ENCODE data around the gene NEXN.
"Not testable (repeated sequence)": the region's sequence is repeated elsewhere in the genome, so short reads cannot be mapped to it uniquely, and the experiment has no call there.

The NEXN gene

GRCh38 chr1:77900687-77901293 lies 12.4 kb downstream of the NEXN start:
- H3K4me3 ChIP-seq: no peak overlapping the region
- no peak overlapping the region for H3K27ac ChIP-seq

- H3K27ac ChIP-seq: no peak overlapping the region
Measured at GRCh38 chr1:77905603-77906002, 17.2 kb downstream of the NEXN start.

GRCh38 chr1:77906019-77906545 lies 17.7 kb downstream of the NEXN start:
- H3K4me3 ChIP-seq: no peak overlapping the region
- H3K27ac ChIP-seq: no peak overlapping the region

More at GRCh38 chr1:77905603-77906002, 17.2 kb downstream of the NEXN start:
- no peak overlapping the region for H3K4me3 ChIP-seq

GRCh38 chr1:77906624-77907023 lies 18.2 kb downstream of the NEXN start:
- Histone ChIP-seq H3K4me3 (no peak overlapping the region), H3K27ac (no peak overlapping the region)

- H3K4me3 ChIP-seq: no peak overlapping the region
- H3K27ac ChIP-seq: no peak overlapping the region
Measured at GRCh38 chr1:77910116-77910515, 21.7 kb downstream of the NEXN start.

GRCh38 chr1:77918918-77919317 lies 30.5 kb downstream of the NEXN start:
- H3K4me3 ChIP-seq, H3K27ac ChIP-seq: not testable (repeated sequence)

- no peak overlapping the region for H3K4me3 ChIP-seq
Measured at GRCh38 chr1:77925518-77925917, 37.1 kb downstream of the NEXN start.

DNA sequence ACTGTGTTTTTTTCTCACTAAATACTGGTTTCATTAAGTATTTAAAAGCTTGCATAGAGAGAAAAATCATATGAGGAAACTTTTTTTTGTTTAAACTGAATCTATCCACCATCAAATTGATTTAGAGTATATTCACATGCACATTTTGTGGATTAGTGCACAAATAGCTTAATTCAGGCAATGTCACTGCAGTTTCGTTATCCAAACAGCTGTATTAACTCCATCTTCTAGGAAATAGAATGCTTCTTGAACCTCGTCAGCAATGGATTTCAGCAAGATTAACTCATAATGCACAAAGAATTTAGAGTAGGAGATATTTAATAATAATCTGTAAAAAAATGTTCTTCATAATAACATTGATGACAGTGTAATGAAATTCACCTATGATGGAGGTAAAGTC lies 37.5 kb downstream of the NEXN start:
- Histone ChIP-seq H3K27ac (no peak overlapping the region), H3K4me3 (peak overlapping the region in 1 of 7 experiments; percentile 11)

More at GRCh38 chr1:77925518-77925917, 37.1 kb downstream of the NEXN start:
- no peak overlapping the region for H3K27ac ChIP-seq

- no peak overlapping the region for H3K27ac ChIP-seq
- peak overlapping the region in 2 of 7 experiments; percentile 7 to 11 for H3K4me3 ChIP-seq
Measured at GRCh38 chr1:77926561-77927357, 38.3 kb downstream of the NEXN start.

GRCh38 chr1:77927414-77927813 lies 39.0 kb downstream of the NEXN start:
- Histone ChIP-seq H3K27ac (no peak overlapping the region), H3K4me3 (no peak overlapping the region)

DNA sequence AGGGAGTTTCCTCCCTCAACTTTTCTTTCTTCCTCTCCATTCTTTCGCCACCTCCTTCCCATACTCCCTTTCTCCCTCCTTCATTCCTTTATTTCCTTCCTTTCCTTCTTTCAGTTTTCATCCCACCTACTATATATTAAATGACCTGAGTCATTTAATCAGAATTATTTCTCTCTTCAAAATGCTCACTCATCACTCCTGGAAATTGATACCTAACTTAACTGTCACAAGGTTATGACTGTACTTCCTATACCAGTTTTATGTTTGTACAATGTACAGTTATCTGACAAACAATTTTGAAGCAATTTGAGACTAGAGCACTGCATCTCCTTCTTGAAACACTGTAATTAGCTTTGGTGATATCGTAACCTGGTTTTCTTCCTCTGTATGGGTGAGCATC lies 41.4 kb downstream of the NEXN start:
- Histone ChIP-seq H3K27ac (no peak overlapping the region), H3K4me3 (no peak overlapping the region)

- no peak overlapping the region for H3K4me3 ChIP-seq
- no peak overlapping the region for H3K27ac ChIP-seq
Measured at GRCh38 chr1:77938651-77939050, 50.2 kb downstream of the NEXN start.

DNA sequence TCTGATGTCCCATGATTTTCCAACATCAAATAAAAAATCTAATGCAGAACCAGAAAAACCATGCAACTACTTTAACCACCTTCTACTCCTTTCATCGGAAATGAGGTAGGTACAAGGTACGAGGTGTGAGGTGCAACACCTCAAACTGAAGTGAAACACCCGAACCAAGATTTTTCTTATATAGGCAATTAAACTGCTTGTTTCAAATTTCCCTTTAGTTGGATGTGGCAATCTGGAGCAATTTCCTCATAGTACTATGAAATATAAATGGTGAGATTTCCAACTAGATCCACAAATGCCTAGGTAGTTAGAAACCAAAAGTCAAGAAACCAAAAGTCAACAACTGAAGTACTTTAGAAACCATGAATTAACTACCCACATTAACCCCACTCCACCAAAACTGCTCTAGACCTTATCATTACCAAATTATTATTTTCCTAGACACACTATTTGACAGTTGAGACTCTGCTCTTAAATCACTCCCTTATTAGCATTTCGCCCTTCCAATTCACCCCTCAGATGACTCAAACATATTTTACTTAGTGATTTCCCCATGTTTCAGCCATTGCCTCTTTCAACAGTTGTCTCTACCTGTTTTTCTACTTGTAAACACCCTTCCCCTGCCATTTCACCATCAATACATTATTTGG lies 52.6 kb downstream of the NEXN start:
- Histone ChIP-seq H3K27ac (no peak overlapping the region), H3K4me3 (no peak overlapping the region)

DNA sequence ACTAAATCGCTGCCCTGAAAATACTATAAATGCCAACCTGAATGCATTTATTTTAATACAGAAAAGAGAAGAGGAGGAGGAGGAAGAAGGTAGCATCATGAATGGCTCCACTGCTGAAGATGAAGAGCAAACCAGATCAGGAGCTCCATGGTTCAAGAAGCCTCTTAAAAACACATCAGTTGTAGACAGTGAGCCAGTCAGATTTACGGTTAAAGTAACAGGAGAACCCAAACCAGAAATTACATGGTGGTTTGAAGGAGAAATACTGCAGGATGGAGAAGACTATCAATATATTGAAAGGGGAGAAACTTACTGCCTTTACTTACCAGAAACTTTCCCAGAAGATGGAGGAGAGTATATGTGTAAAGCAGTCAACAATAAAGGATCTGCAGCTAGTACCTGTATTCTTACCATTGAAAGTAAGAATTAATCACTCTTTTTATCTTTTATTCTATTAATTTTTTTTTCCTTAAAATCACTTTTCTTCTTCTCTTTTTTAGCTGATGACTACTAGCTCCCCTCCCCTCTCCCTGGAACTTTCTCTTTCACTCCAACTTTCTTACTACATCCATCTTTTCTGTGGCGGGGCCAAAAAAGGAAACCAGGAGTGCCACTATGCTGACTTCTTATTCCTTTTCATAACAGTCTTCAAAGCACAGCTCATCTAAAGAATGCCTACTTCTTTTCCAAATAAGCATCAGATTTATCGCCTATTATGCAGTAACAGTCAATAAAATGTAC lies 54.1 kb downstream of the NEXN start:
- Histone ChIP-seq H3K27ac (no peak overlapping the region), H3K4me3 (no peak overlapping the region)

GRCh38 chr1:77945345-77945744 lies 56.9 kb downstream of the NEXN start:
- no peak overlapping the region for H3K27ac ChIP-seq
- H3K4me3 ChIP-seq: no peak overlapping the region

DNA sequence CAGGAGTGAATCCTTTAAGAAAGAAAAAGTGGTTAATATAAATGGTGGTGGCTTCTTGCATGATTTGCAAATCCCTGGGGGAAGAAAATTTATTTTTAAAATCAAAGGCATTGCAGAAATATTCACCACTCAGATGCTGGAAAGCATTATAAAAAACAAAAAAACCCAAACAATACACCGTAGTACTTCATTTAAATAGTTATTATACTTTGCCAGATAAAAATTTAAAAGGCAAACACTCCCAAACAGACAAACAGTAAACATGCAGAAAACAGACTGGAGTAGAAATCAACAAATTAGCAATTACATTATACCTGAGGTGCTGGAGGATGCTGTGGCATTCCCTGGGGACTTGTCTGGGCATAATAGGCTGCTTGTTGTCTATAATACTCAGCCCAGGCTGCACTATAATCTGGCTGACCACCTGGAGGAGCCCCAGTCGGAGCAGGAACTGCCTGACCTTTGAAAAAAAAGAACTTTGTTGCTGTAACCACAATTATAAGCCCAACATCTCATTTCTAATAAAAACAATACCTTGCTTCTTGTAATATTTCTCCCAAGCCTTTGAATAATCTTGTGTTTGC lies 60.5 kb downstream of the NEXN start:
- Histone ChIP-seq H3K4me3 (no peak overlapping the region), H3K27ac (no peak overlapping the region)

DNA sequence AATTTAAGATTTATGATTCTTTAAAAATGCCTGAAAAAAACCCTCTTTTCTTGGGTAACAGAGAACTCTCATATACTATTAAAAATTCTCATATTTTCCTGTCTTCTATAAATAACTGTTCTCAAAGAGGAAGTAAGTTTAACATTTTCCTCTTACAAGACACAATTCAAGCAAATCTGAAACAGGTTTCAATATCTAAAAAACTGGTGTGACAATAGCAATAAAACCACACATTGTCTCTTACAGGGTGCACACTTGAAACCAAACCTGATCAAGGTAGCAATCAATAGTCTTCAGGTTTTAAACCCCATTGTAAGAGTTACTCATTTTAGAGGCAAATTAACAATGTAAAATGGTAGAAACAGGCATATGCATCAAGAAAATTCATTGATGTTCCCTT lies 62.4 kb downstream of the NEXN start:
- H3K27ac ChIP-seq: no peak overlapping the region

DNA sequence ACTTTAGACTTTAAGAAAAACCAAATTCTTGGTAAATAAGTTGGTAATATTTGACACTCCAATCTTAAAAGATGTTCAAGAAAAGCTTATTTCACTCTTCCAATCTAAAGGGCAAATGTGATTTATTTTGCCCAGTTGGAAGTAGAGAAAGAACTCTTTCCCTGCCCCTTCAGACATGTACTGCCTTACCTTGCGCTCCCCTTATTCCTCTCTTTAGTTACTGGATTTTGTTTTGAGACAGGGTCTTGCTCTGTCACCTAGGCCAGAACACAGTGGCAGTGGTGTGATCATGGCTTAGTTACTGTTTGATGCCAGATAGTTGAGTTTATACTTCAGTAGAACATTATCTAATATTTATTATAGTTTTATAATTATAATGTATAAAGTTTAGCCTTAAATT lies 62.9 kb downstream of the NEXN start:
- Histone ChIP-seq H3K4me3 (no peak overlapping the region), H3K27ac (no peak overlapping the region)

More for the DNA sequence above, 62.4 kb downstream of the NEXN start:
- H3K4me3 ChIP-seq: no peak overlapping the region

- H3K4me3 ChIP-seq: no peak overlapping the region
- H3K27ac ChIP-seq: no peak overlapping the region
Measured at GRCh38 chr1:77953907-77954306, 65.5 kb downstream of the NEXN start.

DNA sequence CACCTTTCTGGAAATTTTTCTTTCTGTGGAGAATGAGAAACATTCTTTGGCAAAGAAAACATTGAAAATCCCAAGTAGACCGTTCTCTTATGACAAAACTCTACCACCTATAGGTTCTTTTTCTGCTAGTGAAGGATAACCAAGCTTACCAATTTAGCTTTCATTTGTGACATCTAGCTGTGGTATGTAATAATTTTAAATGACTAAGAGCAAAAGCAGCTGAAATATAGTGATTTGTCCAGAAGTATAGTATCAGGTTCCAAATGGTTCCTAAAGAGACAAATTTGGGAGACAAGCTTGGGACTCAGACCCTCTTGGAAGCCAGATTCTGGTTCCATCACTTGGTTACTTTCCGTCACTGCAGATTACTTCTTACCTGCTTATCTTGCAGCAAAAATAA lies 66.1 kb downstream of the NEXN start:
- no peak overlapping the region for H3K27ac ChIP-seq
- H3K4me3 ChIP-seq: no peak overlapping the region
